Fibroblast of skin of abdomen (primary cell): ENCODE measurements around the gene C1orf232.
A peak's percentile ranks its signal among the peaks of the same experiment; 100 is the strongest.

Experiments used
- DNase-seq: peaks from one replicate; pipeline ENCODE4 v3.0.0-alpha.2; 2013

The C1orf232 gene

DNA sequence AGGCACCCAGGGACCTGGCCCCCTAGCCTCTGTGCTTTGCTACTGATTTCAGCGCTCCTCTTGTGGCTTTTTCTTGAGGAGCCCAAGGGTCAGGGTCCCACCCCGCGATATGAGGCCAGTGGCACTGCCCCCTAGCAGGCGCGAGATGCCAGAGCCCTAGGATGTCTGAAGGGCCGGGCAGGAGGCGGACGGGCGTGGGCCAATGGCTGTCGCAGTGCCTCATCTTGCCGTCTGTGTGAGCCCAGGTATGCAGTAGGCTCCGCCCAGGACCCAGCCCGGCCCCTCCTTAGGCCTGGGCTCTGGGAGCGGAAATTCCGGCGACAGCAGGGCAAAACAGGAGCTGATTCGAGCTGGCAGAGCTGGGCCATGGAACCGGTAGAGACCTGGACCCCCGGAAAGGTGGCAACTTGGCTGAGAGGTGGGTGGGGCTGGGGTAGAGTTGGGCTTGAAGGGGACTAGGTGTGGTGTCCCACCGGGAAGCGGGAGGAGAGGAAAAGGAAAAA lies 8.5 kb upstream of the C1orf232 start, which contains the start of gene CNKSR1:
Gene CNKSR1, plus strand, starts transcription at position 310 of the 503 bp plus-strand sequence. Its CDS starts 57 bp downstream, at position 367.
- DNase-seq = no peak

- no peak for DNase-seq
Observed at GRCh38 chr1:26175346-26175745, 6.6 kb upstream of the C1orf232 start.

DNA sequence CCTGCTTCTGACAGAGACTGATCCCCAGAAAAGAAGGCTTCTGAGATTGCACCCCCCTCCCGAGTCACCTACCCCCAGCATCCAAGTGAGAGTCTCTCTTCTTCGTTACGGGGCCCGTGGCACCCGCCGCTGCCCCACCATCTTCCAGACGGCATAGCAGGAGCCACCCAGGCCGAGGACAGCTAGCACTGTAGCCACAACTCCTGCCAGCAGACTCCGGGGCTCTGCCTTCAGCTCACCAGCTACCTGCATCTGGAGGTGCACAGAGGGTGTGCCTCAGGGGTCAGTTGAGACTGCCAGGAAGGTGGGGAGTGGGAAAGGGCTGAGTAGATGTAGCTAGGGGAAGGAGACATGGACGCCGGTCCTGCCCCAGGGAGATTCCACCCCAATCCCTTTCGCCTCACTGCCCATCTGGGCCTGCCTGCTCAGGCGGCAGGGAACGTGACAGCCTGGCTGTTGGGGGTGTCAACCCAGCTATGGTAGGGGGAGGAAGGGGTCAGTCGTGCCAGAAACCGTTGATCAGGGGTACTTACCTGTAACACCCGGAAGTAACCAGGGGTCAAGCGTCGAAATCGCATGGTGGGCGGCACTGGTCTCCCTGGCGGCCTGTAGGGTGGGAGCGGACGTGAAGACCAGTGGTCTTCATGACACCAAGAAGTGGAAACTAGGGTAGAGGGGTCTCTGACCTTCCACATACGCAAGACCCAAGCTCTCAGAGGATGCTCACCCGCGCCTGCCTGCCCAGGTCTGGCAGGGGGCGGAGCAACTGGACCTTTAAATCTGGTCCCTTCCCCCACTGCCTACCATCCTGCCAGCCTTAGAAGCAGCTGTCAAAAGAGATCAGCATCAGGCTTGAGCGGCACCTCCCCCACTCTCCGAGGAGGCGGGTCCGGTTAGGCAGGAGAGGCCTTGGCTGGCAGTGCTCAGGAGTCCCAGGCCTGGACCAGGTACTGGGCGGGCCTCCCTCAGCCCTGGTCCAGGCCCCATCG lies 2.6 kb upstream of the C1orf232 start, which contains the start of gene ZNF593OS:
Gene ZNF593OS, minus strand, starts transcription at position 749 of the 989 bp plus-strand sequence. Its CDS starts 171 bp downstream, at position 578.
- DNase-seq = no peak

DNA sequence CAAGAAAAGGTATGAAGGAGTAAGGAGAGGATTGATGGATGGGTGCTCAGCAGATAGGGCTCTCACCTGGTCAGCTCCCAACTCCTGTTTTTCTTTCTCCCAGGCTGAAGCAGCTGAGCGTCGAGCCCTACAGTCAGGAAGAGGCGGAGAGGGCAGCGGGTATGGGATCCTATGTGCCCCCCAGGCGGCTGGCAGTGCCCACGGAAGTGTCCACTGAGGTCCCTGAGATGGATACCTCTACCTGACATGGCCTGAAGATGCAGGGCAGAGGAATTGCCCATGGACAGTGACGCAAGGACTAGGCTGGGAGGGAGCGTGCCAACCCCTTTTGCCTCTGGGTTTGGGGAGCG lies 1.7 kb upstream of the C1orf232 start:
- DNase-seq = no peak

- DNase-seq = peak; percentile 90
Observed at GRCh38 chr1:26169669-26170471, 1.1 kb upstream of the C1orf232 start, which contains the start of gene ZNF593. Gene ZNF593 (plus strand): TSS chr1:26169908. CDS start chr1:26169984, 76 bp downstream.

- no peak for DNase-seq
Observed at GRCh38 chr1:26169198-26169554, 413 bp upstream of the C1orf232 start.

- DNase-seq = no peak
Observed at GRCh38 chr1:26166719-26167281, 2.0 kb downstream of the C1orf232 start.

DNA sequence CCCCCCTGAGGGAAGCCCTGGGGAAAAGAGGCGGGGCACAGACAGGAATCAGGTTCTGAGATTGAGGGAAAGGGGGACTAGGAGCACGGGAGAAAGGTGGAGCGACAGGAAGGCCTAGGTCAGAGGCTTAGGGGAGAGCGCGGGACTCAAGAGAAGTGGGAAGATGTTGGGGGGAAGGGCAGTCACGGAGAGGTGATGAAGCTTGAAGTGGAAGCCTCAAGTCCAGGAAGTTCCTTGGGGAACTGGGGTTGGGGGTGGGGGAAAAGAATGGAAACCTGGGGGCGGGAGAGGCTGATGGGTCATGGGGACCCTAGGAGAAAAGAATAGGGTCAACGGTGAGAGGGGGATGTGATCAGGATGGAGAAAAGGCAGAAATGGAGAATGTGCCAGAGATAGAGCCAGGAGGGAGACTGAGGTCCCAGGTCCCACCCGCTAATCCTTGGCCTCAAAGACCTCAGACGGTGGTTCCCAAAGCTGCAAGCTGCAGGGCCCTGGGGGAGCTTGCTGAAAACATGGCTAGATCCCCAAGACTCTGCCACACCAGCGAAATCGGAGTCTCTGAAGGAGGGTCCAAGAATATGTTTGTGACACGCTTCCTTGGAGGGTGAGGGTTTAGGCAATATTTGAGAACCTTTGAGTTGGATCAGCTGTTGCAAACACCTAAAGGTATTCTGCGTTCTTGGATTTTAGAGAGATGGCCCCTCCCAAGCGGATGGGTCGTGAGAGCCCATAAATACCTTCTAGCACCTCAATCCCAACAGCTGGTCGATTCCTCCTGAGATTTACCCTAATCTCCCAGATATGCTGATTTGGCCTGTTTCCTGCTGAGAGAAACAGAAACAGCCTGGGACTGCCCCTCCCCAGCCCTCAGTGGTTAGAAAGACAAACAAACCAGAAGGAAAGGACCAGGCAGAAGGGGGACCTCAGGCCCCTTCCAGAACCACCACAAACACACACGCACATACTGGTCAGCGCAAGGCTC lies 3.6 kb downstream of the C1orf232 start:
- DNase-seq = no peak

- DNase-seq = peak; percentile 19
Observed at GRCh38 chr1:26164036-26164860, 4.5 kb downstream of the C1orf232 start.

- DNase-seq = no peak
Observed at GRCh38 chr1:26163684-26164035, 5.1 kb downstream of the C1orf232 start.

GRCh38 chr1:26162220-26162709 lies 6.5 kb downstream of the C1orf232 start:
- DNase-seq = no peak

DNA sequence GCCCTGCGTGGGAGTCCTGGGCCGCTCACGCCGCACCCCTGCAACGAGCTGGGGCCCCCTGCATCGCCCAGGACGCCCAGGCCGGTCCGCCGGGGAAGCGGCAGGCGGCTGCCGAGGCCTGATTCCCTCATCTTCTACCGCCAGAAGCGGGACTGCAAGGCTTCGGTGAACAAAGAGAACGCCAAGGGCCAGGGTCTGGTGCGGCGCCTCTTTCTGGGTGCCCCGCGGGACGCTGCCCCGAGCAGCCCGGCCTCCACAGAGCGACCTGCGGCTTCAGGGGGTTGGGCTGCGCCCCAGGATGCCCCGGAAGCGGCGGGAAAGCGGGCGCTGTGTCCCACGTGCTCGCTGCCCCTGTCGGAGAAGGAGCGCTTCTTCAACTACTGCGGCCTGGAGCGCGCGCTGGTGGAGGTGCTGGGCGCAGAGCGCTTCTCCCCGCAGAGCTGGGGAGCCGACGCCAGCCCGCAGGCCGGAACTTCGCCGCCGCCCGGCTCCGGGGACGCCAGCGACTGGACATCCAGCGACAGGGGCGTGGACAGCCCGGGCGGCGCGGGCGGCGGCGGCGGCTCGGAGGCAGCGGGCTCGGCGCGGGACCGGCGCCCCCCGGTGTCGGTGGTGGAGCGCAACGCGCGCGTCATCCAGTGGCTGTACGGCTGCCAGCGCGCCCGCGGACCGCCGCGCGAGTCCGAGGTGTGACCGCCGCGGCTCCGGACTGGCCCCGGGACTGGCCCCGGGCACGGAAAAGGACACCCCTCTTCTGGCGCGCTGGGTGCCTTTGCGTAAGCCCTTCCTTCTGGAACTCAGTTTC lies 7.1 kb downstream of the C1orf232 start:
- peak; percentile 53 for DNase-seq

DNA sequence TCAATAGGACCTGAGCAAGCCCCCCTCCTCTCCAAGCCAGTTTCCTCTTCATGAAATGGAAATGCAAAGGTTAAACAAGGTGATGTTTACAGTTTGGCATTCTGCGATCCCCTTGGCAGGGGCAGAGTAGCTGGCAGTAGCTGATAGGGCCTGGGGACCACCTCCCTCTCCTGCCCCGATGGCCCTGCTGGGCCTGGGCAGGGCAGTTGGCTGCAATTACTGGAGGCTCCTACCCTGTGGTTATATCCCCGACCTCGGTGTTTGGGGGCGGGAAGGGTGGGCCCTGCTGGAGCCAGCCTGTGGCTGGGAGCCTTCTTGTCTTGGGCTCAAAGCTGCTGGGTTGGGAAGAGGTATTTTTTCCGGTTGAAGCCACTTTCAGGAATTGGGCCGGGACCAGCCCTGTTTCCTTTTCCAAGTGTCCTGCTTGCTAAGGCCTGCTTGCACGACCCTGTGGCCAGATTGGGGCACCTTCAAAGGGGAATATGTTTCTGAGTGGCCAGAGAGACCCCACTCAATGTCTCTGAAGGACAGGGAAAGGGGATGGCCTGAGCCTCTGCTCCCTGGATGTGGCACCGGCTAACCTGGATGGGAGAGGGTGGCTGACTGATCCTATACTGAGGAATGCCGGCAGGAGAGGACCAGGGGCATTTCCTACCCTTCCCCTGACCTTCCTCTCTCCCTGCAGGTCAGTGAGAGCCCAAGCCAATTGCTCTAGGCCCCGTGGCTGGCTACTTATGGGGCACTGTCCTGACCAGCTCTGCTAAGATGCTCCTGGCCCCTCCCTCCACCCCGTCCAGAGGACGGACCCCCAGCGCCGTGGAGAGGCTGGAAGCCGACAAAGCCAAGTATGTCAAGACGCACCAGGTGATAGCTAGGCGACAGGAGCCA lies 8.0 kb downstream of the C1orf232 start:
- DNase-seq = no peak

DNA sequence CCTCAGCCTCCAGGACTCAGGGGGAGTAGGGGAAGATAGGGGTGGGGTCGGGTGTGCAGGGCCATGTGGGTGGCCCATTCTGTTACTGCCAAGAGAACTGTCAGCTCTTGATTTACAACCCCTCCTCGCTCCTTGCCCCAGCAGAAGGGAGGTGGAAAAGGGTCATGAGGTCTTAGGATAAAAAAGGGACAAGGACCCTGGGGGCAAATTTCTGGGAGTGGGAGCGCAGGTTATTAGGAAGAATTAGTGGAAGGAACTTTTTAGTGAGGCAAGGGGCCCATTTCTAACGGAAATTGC lies 9.1 kb downstream of the C1orf232 start:
- no peak for DNase-seq

DNA sequence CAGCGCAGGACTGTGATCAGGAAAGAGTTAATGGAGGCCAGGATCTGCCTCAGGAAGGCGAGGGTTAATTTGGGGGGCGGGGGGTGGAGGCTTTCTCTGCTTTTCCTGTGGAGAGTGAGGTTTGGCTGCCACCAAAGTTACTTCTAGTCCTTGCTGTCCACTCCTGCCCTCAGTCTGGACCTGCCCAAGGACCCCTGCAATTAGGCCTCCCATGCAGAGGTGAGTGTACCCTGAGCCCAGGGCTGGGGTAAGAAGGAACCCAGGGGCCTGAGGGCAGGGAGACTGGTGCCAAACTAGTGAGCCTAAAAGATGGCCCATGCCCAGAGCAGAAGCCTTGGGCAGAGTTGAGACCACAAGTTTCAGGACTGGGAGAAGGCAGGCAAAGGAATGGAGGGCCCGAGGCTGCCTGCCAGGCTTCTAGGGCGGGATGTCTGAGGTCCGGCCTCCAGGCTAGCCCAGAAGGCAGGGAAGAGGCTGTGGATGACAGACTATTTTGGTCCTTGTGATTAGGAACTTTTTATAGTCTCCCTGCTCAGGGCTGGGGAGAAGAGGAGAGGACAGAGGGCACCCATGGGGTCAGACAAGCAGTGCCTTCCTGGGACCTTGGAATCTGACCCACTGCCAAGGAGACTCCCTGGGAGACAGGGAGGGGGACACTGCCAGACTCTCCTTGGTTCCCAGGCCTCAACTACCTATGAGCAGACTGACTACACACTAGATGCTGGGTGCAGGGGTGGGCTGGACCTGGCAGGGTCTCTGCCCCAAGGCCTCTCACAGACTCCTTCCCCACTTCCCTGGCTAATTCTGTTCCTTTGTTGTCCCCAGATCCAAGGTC lies 9.6 kb downstream of the C1orf232 start, which contains the start of gene FAM110D:
Gene FAM110D, plus strand, starts transcription at position 172 of the 835 bp plus-strand sequence. CDS start 2,213 bp downstream, outside the sequence.
- no peak for DNase-seq

DNA sequence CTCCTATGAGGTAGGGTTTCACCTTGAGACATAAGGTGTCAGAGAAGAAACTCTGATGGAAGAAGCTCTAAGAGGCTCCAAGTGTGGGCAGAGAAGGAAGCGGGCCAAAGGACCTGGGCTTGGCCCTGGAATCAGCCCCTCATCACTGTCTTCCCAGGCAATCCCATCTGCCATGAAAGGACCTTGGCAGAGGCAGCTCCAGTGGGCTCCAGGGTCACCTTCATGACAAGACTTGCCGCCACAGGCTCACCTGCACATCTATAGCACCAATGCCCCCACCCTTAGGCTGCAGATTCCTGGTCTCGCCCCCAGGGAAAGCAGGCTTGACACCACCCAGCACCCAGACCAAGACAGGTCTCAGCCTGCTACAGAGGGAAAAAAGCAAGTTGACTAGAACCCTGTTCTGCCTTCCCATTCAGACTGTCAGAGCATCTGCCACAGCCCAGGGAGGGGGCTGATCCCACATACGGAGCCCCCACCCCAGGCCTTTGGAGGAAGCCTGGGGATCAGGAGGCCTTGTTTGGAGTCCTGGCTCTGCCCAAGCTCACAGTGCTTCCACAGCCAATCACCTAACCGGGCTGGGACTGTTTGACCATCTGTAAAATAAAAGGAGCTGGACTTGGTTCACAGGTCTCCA lies 10.4 kb downstream of the C1orf232 start:
- no peak for DNase-seq
